Pancreas (tissue), 10 donors: ENCODE results near the gene CYB5R3. TPM values are rescaled to one million over a fixed set of nuclear protein-coding genes. Genes with fewer than 3 reads are reported as not detected.

Experiments used
- ATAC-seq, 4 donors: fragments of 200-7000 bp; cut with Tn5 transposase; one replicate each; pipeline versions ENCODE4 v1.8.0 to v1.9.1; 2020; ENCODE audit warnings: mild to moderate bottlenecking in 4 of 4, moderate library complexity in 4 of 4
- DNase-seq, 6 donors: peaks; one replicate each; pipeline ENCODE4 v3.0.0-alpha.2; 2020
- FAIRE-seq: peaks from 2 replicates; lab custom pipeline; 2012; peaks lifted over from hg19 to GRCh38; lab: Jason Lieb, UNC
- H3K27ac ChIP-seq, 4 donors: fragments of 200-600 bp; sonication (generic); 1 replicate in 3 of 4; 2 replicates in 1 of 4; pipeline versions ENCODE4 v1.5.0 to v1.8.0; 2020
- H3K27me3 ChIP-seq, 4 donors: fragments of 200-600 bp; one replicate each; pipeline ENCODE4 v1.8.0; 2021
- H3K36me3 ChIP-seq, 3 donors: fragments of 200-600 bp; sonication (generic) in 1 of 3; one replicate each; pipeline versions ENCODE4 v1.5.0 to v1.8.0; 2020 to 2021
- H3K4me1 ChIP-seq, 3 donors: fragments of 200-600 bp; one replicate each; pipeline ENCODE4 v1.8.0; 2021
- H3K4me3 ChIP-seq, 4 donors: fragments of 200-600 bp; sonication (generic) in 2 of 4; one replicate each; pipeline versions ENCODE4 v1.5.0 to v1.8.0; 2020 to 2021
- H3K9me3 ChIP-seq, 4 donors: fragments of 200-600 bp; one replicate each; pipeline ENCODE4 v1.8.0; 2021
- CTCF ChIP-seq, 4 donors: fragments of 200-600 bp; sonication (generic) in 3 of 4; IDR thresholded peaks; one replicate each; pipeline versions ENCODE4 v1.5.0 to v1.8.0; 2021; ENCODE audit warnings: antibody characterized with exemption in 4 of 4
- WGBS, 2 donors: extraction: QIAGEN DNeasy Blood & Tissue Kit; methylation state at CpG; one replicate each; pipeline ENCODE4 v1.1.7; 2013; 5-methylcytosine and 5-hydroxymethylcytosine counted together
- intact Hi-C, 3 donors: fragments of 100-400 bp; cut with DNase I; formaldehyde crosslinking; loops; one replicate each; pipeline versions ENCODE4 v1.11.1 to v1.14.2; 2022
- polyA plus RNA-seq, 2 donors: library from polyadenylated mRNA; stranded (reverse); fragments of 200-250 nt; gene quantifications; one replicate each; pipeline ENCODE4 v1.2.3, GENCODE V29; 2013
- total RNA-seq, 6 donors: library from RNA; stranded (reverse); fragmentation: NEBNext Ultra II Directional in 4 of 6; extraction: Animal tissue kit (Norgen Biotek cat#: 25700) in 4 of 6; gene quantifications; one replicate each; pipeline versions ENCODE4 v1.2.1 to v1.2.4, GENCODE V29; 2021 to 2023
- donor health status: healthy with polysubstance abuse.
- donor health status: DM: no; HTN: no; CAD: no; lungs with moderate emphysema.
- donor health status: DM: no; HTN: no; CAD: no.
- donor health status: control.
- donor health status: control.
- donor health status: Bipolar disorder and iron deficiency.
- donor health status: DM: yes; HTN: yes; CAD: no.
- donor health status: DM: no; HTN: no; CAD: no.
- donor health status: DM: no; HTN: no; CAD: no.
- donor health status: DM: yes; HTN: yes; CAD: no.

The CYB5R3 gene
- total and polyA plus RNA-seq, 8 donors, result 32.6 to 105 (median 50.4) TPM

DNA sequence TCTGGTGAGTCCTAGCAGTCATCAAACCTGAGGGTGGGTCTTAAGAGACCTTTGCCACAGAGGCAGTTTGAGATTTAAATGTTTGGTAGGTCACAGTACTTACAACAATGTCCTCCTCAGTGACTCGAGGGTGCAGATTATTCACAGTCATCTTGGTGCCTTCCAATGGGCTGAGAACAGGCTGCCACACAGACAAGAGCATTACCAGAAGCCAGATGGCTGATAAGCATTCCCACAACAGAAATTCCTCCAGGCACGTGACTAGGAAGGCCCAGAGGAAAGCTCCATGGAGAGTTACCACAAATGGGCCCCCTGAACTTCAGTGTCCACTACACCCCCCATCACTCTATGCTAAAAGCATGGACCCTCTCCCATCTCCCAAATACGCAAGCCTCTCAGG lies 53.8 kb downstream of the CYB5R3 start:
- Histone ChIP-seq H3K4me3 (no peak overlapping the region), H3K4me1 (no peaks in the 10 kb centered on the region), H3K9me3 (no peaks in the 10 kb centered on the region), H3K27me3 (no peaks in the 10 kb centered on the region), H3K27ac (no peak overlapping the region), H3K36me3 (peaks cover 0 to 78% (median 49%) of the 10 kb centered on the region in 3 donors)
- intact Hi-C loops, result no loop called here
- TF ChIP-seq CTCF (IDR thresholded peaks at IDR 0.05), result no peak
- WGBS, 2 donors, result 68 to 73% methylated on average over 3 of the region's 3 CpGs
- ATAC-seq (no peak), DNase-seq (no peak), FAIRE-seq (no peak)

DNA sequence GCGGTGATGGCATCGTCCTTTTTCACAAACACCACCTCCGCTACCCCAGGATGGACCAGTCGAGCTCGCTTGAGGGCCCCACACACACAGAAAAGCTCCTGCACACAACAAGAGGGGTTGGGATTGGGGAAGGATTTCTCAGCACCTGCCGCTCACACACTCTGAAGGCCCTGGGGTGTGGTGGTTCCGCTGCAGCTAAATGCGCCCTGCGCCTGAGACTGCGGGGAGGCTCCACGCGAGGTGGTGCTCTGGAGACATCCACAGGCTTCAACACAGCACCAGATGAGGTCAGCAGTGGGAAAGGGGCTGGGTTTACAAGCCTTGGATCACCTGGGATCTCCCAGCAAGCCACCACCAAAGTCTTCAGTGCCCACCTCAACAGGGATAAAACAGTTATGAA lies 57.2 kb downstream of the CYB5R3 start:
- H3K4me1 ChIP-seq, result no peaks in the 10 kb centered on the region
- intact Hi-C loops, result no loop called here
- H3K36me3 ChIP-seq, result peaks cover 0 to 68% (median 37%) of the 10 kb centered on the region in 3 donors
- no peak for TF ChIP-seq CTCF (IDR thresholded peaks at IDR 0.05)
- DNase-seq, result no peak
- no peak overlapping the region for H3K4me3 ChIP-seq
- no peak for ATAC-seq
- H3K27ac ChIP-seq, result no peak overlapping the region
- 95 to 96% methylated on average over 12 of the region's 12 CpGs for WGBS, 2 donors
- no peak for FAIRE-seq
- H3K9me3 ChIP-seq, result no peaks in the 10 kb centered on the region
- H3K27me3 ChIP-seq, result no peaks in the 10 kb centered on the region

DNA sequence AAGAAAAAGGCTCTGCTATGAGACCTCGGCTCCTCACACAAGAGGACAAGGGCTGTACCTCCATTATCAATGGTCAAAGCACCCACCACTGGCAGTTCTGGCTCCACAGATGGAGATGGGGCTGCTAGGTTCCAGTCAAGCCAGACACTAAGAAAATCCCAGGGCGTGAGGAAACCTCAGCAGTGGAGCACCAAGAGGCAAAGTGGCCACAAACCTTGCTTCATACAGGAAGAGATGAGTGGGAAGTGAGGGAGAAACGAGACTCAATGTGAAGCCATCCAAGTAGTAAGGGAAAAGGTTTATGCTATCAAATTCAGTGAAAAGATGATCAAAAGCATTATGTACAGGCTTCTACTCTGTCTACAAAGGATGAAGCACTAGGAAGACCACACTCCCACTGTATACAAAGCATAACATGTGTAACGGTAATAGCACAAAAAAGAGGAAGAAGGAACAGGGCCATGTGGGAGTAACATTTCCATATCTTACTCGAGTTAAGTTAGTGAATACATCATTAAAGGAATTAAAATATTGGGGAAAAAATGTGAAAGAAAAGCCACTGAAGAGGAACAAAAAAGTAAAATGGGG lies 61.5 kb downstream of the CYB5R3 start:
- Histone ChIP-seq H3K27ac (no peak overlapping the region), H3K9me3 (no peaks in the 10 kb centered on the region), H3K36me3 (peaks cover 0 to 60% (median 21%) of the 10 kb centered on the region in 3 donors), H3K4me3 (no peak overlapping the region), H3K4me1 (no peaks in the 10 kb centered on the region), H3K27me3 (no peaks in the 10 kb centered on the region)
- DNase-seq, result no peak
- no peak for FAIRE-seq
- intact Hi-C loops, result no loop called here
- TF ChIP-seq CTCF (IDR thresholded peaks at IDR 0.05), result no peak
- 85% methylated on average over 5 of the region's 5 CpGs for WGBS, 2 donors
- no peak for ATAC-seq

GRCh38 chr22:42586381-42586780 lies 62.8 kb downstream of the CYB5R3 start:
- Histone ChIP-seq H3K4me3 (no peak overlapping the region), H3K36me3 (peaks cover 0 to 57% (median 19%) of the 10 kb centered on the region in 3 donors), H3K4me1 (no peaks in the 10 kb centered on the region), H3K9me3 (no peaks in the 10 kb centered on the region), H3K27ac (no peak overlapping the region), H3K27me3 (no peaks in the 10 kb centered on the region)
- intact Hi-C loops, result no loop called here
- 90 to 98% methylated on average over 4 of the region's 4 CpGs for WGBS, 2 donors
- FAIRE-seq (no peak), ATAC-seq (no peak), DNase-seq (no peak)
- no peak for TF ChIP-seq CTCF (IDR thresholded peaks at IDR 0.05)

- no peaks in the 10 kb centered on the region for H3K9me3 ChIP-seq
- H3K4me3 ChIP-seq, result no peak overlapping the region
- no peak overlapping the region for H3K27ac ChIP-seq
- no peak for TF ChIP-seq CTCF (IDR thresholded peaks at IDR 0.05)
- ATAC-seq (no peak), DNase-seq (no peak), FAIRE-seq (no peak)
- no peaks in the 10 kb centered on the region for H3K27me3 ChIP-seq
- intact Hi-C loops, result no loop called here
- peaks cover 0 to 3% (median 0%) of the 10 kb centered on the region in 3 donors for H3K4me1 ChIP-seq
- peaks cover 0 to 52% (median 19%) of the 10 kb centered on the region in 3 donors for H3K36me3 ChIP-seq
- 86 to 91% methylated on average over 8 of the region's 8 CpGs for WGBS, 2 donors
Measured at GRCh38 chr22:42585096-42585495, 64.1 kb downstream of the CYB5R3 start.
